ENCODE results near the gene TNFRSF21.

The TNFRSF21 gene

DNA sequence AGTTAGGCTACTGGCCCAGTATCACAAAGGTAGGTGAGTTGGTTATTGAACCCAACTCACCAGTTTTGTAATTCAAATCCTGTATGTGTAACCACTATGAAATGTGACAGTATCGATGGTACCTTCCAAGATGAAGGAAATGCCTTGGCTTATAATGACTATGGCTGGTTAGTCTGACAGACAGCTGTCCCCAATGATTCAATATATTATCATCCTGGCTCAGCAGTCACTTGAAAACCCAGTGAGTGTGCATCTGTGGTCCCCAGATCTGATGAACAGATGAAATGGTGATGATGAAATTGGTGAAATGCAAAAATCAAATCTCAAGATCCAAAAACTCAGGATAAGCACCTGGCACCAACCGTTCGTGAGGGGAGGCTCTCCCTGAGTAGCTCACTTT lies 54.8 kb downstream of the TNFRSF21 start:
- Mint-ChIP-seq H3K27me3 (peaks cover 2% of the 10 kb centered on the region), H3K36me3 (no peaks in the 10 kb centered on the region), H3K9me3 (no peaks in the 10 kb centered on the region), H3K4me3 (no peak overlapping the region), H3K27ac (no peak overlapping the region), H3K4me1 (no peaks in the 10 kb centered on the region)

DNA sequence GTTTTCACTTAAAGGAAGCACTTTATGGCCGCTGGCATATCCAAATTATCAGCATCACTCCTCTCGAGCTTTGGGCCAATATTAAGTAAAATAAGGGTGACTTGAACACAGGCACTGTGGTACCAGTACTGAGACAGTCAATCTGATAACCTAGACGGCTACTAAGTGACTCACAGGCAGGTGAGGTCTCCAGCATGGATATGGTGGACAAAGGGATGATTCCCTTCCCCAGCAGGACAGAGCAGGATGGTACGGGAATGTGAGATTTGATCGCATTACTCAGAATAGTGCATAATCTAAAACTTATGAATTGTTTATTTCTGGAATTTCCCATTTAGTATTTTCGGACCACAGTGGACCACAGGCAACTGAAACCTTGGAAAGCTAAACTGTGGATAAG lies 55.7 kb downstream of the TNFRSF21 start:
- Mint-ChIP-seq H3K36me3 (no peaks in the 10 kb centered on the region), H3K9me3 (no peaks in the 10 kb centered on the region), H3K4me3 (no peak overlapping the region), H3K27ac (no peak overlapping the region), H3K4me1 (no peaks in the 10 kb centered on the region), H3K27me3 (peaks cover 2% of the 10 kb centered on the region)

DNA sequence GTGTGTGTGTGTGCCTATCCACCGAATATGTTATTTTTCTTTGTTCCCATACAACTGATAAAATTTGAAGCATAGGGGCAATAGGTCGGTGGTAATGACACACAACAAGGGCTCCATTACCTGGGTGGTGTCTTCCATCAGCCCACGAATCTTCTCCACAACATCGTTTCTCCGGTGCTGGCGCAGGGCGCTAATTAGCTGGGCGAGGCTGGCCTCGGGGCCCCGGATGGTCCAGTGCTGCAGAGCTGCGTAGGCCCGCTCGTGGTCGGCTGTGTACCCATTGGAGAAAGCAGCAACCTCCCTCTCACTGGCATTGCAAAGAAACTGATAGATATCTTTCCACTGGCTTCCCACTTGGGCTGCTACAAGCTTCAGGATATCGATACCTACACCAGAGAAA lies 56.6 kb downstream of the TNFRSF21 start:
- H3K27me3 Mint-ChIP-seq: peaks cover 2% of the 10 kb centered on the region
- no peak overlapping the region for H3K27ac Mint-ChIP-seq
- no peak overlapping the region for H3K4me3 Mint-ChIP-seq
- no peaks in the 10 kb centered on the region for H3K9me3 Mint-ChIP-seq
- H3K36me3 Mint-ChIP-seq: no peaks in the 10 kb centered on the region
- H3K4me1 Mint-ChIP-seq: no peaks in the 10 kb centered on the region

- Mint-ChIP-seq H3K36me3 (no peaks in the 10 kb centered on the region), H3K27ac (no peak overlapping the region)
These were observed 57.1 kb downstream of the TNFRSF21 start for GRCh38 chr6:47252633-47253032.

DNA sequence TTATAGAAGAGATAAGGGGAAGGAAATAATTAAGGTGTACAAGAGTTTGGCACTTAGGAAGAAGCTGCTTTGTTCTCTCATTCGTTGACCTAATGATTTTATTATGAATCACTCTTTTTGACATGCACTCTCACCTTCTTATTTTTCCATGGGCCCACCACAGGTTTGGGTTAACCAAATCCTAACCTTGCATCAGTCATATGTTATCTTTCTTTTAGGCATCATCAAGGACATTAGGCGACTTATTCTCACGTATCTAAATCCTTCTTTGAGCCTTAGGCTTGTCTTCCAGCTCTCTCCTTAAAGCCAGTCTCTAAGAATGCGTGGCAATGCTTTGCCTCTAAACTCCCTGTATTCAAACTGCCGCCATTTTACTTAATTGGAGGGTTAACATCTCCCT lies 58.3 kb downstream of the TNFRSF21 start:
- Mint-ChIP-seq H3K4me1 (peaks cover 6% of the 10 kb centered on the region), H3K4me3 (no peak overlapping the region), H3K27ac (no peak overlapping the region), H3K27me3 (peaks cover 2% of the 10 kb centered on the region), H3K9me3 (no peaks in the 10 kb centered on the region), H3K36me3 (no peaks in the 10 kb centered on the region)

More at GRCh38 chr6:47252633-47253032, 57.1 kb downstream of the TNFRSF21 start:
- Mint-ChIP-seq H3K4me1 (no peaks in the 10 kb centered on the region), H3K9me3 (no peaks in the 10 kb centered on the region), H3K4me3 (no peak overlapping the region), H3K27me3 (peaks cover 2% of the 10 kb centered on the region)

DNA sequence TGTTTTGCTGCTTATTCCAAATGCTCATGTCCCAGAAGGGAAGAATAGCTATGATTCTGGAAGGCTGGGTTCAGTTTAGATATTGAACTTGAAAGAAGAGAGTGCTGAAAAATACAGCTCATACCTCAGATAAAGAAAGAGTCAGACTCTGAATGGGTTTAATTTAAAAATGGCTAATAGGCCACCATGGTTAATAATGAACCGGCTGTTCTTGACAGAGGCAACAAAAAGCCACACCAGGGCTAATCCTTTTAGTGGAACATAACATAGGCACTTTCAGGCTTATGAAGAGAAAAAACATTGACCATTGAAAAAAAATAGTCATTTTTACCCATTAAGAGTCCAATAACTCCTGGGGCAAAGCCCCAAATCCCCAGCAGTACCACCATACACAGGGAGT lies 59.4 kb downstream of the TNFRSF21 start:
- no peak overlapping the region for H3K4me3 Mint-ChIP-seq
- no peaks in the 10 kb centered on the region for H3K36me3 Mint-ChIP-seq
- H3K27ac Mint-ChIP-seq: no peak overlapping the region
- H3K4me1 Mint-ChIP-seq: peaks cover 10% of the 10 kb centered on the region
- H3K9me3 Mint-ChIP-seq: no peaks in the 10 kb centered on the region
- H3K27me3 Mint-ChIP-seq: peaks cover 2% of the 10 kb centered on the region

GRCh38 chr6:47248446-47248845 lies 61.3 kb downstream of the TNFRSF21 start:
- Mint-ChIP-seq H3K27ac (no peak overlapping the region), H3K27me3 (no peaks in the 10 kb centered on the region), H3K9me3 (no peaks in the 10 kb centered on the region), H3K36me3 (no peaks in the 10 kb centered on the region), H3K4me3 (no peak overlapping the region), H3K4me1 (peaks cover 10% of the 10 kb centered on the region)

DNA sequence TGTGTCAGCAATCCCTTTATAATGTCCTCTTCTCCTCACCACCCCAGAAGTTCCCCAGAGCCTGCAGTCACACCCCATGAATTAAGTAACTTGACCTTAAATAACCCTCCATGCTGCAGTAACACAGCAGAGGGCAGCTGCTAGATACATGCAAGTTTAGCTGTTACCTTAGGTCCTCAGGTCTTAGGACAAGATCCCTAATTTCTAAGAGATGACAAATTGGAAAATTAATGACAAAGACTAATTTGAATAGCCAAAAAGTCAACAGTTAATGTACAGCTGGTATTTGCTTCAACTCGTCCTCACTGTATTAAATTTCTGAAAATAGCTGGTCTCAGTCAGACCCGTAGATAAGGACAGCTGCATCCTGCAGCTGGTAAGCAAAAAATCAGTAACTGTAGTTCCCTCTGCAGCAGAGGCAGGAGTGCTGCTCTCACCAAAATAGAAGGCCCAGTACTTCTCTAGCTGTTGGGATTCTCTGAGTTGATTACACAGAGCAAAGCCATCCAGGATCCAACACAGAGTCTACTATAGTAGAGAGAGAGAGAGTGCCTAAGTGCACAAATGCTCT lies 62.4 kb downstream of the TNFRSF21 start:
- H3K4me1 Mint-ChIP-seq: peaks cover 15% of the 10 kb centered on the region
- no peaks in the 10 kb centered on the region for H3K9me3 Mint-ChIP-seq
- no peak overlapping the region for H3K27ac Mint-ChIP-seq
- H3K27me3 Mint-ChIP-seq: no peaks in the 10 kb centered on the region
- H3K4me3 Mint-ChIP-seq: no peak overlapping the region
- H3K36me3 Mint-ChIP-seq: no peaks in the 10 kb centered on the region

- Mint-ChIP-seq H3K27ac (no peak overlapping the region), H3K4me1 (peaks cover 22% of the 10 kb centered on the region), H3K36me3 (no peaks in the 10 kb centered on the region), H3K4me3 (no peak overlapping the region), H3K27me3 (peaks cover 2% of the 10 kb centered on the region), H3K9me3 (no peaks in the 10 kb centered on the region)
These were observed 63.2 kb downstream of the TNFRSF21 start for GRCh38 chr6:47246551-47246950.

DNA sequence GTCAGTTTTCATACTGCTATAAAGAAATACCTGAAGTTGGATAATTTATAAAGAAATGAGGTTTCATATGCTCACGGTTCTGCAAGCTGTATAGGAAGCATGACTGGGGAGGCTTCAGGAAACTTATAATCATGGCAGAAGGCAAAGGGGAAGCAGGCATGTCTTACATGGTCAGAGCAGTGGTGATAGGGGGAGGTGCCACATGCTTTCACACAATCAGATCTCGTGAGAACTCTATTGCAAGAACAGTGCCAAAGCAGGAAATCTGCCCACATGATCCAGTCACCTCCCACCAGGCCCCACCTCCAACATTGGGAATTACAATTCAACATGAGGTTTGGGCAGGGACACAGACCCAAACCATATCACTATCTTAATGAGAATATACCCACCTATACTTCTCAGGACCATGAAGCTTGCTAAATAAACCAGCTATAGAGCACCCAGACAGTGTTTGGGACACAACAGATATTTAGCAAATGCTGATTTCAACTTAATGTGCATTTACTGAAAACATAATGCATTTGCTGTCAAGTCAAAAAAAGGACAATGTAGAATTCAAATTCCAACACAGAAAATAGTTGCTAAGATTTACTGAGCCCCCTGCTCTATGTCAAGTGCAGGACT lies 63.8 kb downstream of the TNFRSF21 start:
- H3K4me1 Mint-ChIP-seq: peaks cover 22% of the 10 kb centered on the region
- H3K27ac Mint-ChIP-seq: no peak overlapping the region
- peaks cover 2% of the 10 kb centered on the region for H3K27me3 Mint-ChIP-seq
- H3K36me3 Mint-ChIP-seq: no peaks in the 10 kb centered on the region
- H3K4me3 Mint-ChIP-seq: no peak overlapping the region
- H3K9me3 Mint-ChIP-seq: no peaks in the 10 kb centered on the region

DNA sequence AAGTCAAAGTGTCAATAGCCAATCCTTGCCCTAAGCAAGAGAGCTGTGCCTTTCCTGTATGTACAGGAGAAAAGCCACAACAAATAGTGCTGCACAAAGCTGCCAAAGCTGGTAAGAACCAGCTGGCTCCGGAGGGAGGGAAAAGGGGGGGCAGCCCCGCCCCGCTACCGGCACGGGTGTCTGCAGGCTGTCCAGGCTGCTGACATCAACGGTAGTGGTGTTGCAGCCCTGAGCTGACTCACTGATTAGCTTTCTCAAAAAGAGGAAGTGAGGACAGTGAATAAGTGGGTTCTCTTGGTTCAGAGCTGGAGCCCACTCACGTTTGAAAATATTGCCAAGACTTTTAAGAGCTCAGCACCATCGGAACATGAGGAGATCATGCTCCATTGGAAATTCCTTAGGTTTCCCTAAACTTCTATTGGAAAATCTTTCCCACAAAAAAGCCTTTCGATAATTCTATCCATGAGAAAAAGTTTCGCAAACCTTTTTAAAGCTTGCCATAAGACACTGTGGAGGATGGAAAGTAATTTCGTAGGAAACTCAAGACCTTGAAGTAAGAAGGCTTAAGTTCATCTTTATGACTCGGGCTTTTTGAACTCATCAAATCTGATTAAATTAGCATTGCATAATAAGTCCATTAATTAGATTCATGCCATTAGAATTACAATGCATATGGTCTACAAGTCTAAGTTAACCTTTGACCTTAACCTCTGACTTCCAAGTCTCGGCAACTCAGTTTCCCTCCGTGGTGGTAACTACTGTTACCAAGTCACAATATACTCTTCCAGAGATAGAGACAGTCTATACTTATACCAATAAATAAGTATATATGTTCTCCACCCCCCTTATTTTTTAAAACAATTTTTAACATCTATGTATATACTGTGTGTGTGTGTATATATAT lies 67.0 kb downstream of the TNFRSF21 start:
- no peaks in the 10 kb centered on the region for H3K9me3 Mint-ChIP-seq
- H3K36me3 Mint-ChIP-seq: no peaks in the 10 kb centered on the region
- no peak overlapping the region for H3K4me3 Mint-ChIP-seq
- no peak overlapping the region for H3K27ac Mint-ChIP-seq
- H3K4me1 Mint-ChIP-seq: peaks cover 22% of the 10 kb centered on the region
- H3K27me3 Mint-ChIP-seq: peaks cover 2% of the 10 kb centered on the region

DNA sequence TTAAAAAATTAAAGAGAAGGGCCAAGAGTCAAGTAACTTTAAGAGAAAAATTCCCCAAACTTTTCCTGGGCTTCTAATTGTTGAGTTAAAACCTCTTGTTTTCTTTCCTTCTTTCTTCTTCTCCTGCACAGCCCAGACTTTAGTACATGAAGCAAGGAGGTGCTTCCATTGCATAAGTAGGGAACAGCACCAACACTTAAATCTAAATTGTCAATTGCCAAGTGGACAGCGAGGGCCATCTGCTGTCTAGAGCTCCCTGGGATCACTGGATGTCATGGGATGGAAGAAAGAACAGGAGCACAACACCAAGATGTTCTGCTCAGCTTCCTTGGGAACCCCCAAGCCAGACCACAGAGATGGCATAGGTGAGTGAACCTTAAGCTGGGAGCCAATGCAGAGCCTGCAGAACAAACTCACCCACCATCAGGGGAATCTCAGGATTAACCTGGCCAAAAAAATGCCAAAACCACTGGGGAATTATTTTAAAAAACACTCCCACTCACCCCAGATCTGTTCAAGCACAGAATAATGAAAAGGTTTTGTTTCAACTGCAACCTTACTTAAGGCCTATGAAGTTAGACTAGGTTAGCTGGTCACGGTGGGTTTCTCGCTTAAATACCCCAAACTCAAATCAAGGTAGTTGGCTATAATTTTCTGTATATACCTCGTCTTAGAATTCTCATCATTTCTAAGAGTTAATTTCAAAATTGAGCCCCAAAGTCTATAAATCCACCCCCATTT lies 67.8 kb downstream of the TNFRSF21 start:
- no peak overlapping the region for H3K27ac Mint-ChIP-seq
- peaks cover 18% of the 10 kb centered on the region for H3K4me1 Mint-ChIP-seq
- no peaks in the 10 kb centered on the region for H3K36me3 Mint-ChIP-seq
- H3K4me3 Mint-ChIP-seq: no peak overlapping the region
- no peaks in the 10 kb centered on the region for H3K9me3 Mint-ChIP-seq
- peaks cover 2% of the 10 kb centered on the region for H3K27me3 Mint-ChIP-seq

- no peaks in the 10 kb centered on the region for H3K9me3 Mint-ChIP-seq
- no peak overlapping the region for H3K27ac Mint-ChIP-seq
- H3K36me3 Mint-ChIP-seq: no peaks in the 10 kb centered on the region
- no peak overlapping the region for H3K4me3 Mint-ChIP-seq
- H3K4me1 Mint-ChIP-seq: peaks cover 12% of the 10 kb centered on the region
- peaks cover 2% of the 10 kb centered on the region for H3K27me3 Mint-ChIP-seq
These were observed 69.3 kb downstream of the TNFRSF21 start for GRCh38 chr6:47240277-47240890.

DNA sequence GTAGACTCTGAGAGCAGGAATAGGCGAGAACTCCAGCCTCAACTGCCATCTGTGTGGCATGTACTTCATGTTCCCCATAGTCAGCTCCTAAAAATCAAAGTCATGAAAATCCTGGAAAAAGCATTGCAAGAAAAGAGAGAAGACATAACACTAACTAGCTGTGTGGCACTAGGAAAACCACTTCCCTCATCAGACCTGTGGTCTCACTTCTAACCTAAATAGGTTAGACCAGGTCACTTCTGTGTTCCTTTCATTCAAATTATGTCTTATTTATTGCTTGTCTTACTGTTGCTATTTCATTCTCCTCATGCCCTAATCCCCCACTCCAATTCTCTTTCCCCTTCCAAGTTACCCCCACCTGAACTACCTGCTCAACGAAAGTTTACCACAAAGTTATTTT lies 70.2 kb downstream of the TNFRSF21 start:
- H3K27ac Mint-ChIP-seq: no peak overlapping the region
- no peak overlapping the region for H3K4me3 Mint-ChIP-seq
- H3K36me3 Mint-ChIP-seq: no peaks in the 10 kb centered on the region
- H3K9me3 Mint-ChIP-seq: no peaks in the 10 kb centered on the region
- H3K27me3 Mint-ChIP-seq: peaks cover 2% of the 10 kb centered on the region
- peaks cover 12% of the 10 kb centered on the region for H3K4me1 Mint-ChIP-seq

GRCh38 chr6:47238456-47238995 lies 71.2 kb downstream of the TNFRSF21 start:
- no peak overlapping the region for H3K27ac Mint-ChIP-seq
- H3K4me3 Mint-ChIP-seq: no peak overlapping the region
- no peaks in the 10 kb centered on the region for H3K9me3 Mint-ChIP-seq
- no peaks in the 10 kb centered on the region for H3K36me3 Mint-ChIP-seq
- peaks cover 12% of the 10 kb centered on the region for H3K4me1 Mint-ChIP-seq
- peaks cover 2% of the 10 kb centered on the region for H3K27me3 Mint-ChIP-seq

All from activated naive CD4-positive, alpha-beta T cell treated with anti-CD3 and anti-CD28 coated beads, Interleukin-2, amount 50 U/mL, for 24 hours (primary cell).